GM21529 (cell line): ENCODE measurements around the gene DNAL4.

ENCODE experiments used
- ATAC-seq: cut with Tn5 transposase; IDR thresholded peaks from one replicate; pipeline ENCODE4 v1.9.1; 2021; ENCODE audit not compliant: unreplicated experiment

DNAL4 gene

DNA sequence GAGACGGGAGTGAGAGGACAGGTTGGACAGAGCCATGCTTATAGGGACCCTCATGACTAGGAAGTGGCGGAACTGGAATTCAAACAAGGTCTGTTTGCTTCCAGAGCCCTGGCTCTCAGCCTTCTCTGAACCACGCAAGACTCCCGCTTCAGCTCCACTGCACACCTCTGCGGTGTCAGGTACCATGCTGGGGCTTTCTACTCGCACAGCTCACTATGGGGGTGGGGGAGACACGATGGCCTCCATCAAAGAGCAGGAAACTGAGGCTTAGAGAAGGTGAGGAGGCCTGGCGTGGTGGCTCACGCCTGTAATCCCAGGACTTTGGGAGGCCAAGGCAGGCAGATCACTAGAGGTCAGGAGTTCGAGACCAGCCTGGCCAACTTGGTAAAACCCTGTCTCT, 52.4 kb downstream of the DNAL4 start:
- ATAC-seq: no peak

DNA sequence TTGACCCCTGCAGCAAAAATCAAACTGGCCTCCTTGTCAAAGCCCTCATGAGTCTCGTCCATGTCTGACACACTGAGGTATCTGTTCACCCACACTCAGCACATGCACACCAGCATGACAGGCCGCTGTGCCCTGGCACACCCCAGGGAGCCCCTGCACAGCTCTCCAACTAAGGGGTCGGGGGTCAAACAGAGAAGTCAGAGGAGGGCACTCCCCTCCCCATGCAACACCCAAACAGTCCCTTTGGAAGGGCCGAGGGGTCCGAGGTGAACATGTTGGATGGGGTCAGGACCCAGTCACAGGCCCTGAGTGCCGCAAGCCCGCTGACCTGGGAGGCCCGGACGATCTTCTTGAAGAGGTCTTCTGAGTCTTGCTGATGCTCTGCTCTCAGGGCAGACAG, 52.8 kb downstream of the DNAL4 start:
- ATAC-seq: no peak

DNA sequence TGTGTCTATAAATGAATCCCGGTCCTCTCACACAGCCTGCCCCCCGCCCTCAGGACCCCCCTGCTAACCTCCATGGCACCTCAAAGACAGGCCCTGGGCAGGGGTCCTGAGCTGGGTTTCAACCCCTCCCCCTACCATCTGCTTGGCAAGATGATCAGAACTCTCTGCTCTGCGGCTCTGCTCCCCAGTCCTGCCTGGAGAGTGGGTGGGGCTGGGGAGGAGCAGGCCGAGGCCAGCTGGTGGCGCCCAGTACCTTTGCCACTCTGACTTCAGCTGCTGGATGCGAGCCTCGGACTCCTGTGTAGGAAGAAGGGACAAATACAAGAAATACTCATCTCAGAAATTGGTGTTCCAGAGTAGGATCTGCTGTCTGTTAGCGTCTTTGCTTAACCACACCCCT, 53.2 kb downstream of the DNAL4 start:
- no peak for ATAC-seq

DNA sequence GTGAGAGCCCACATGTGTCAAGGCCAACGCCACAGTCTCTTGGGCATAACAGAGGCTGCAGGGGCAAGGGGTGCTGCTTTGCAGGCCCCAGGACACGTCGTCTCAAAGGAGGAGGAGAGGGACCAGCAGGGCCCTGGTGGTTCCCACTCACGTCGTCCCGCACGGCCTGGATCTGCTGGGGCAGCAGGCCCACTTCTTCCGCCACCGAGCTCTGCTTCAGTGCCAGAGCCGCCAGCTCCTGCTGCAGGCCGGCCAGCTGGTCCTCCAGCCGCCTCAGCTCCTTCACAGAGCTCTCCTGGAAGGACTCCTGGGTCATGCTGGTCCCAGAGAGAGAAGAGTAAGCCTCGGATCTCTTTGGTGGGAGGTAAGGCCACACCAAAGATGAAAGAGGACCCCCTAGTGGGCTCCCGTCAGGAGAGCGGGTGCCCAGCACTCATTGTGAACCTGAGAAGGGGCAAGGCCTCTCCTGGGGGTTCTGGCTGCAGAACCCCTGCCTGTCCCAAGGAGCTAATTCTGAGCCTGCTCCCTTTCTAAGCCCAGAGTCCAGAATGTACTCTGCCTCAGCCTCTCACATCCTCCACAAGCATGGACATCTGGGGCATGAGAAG, 53.7 kb downstream of the DNAL4 start:
- no peak for ATAC-seq

DNA sequence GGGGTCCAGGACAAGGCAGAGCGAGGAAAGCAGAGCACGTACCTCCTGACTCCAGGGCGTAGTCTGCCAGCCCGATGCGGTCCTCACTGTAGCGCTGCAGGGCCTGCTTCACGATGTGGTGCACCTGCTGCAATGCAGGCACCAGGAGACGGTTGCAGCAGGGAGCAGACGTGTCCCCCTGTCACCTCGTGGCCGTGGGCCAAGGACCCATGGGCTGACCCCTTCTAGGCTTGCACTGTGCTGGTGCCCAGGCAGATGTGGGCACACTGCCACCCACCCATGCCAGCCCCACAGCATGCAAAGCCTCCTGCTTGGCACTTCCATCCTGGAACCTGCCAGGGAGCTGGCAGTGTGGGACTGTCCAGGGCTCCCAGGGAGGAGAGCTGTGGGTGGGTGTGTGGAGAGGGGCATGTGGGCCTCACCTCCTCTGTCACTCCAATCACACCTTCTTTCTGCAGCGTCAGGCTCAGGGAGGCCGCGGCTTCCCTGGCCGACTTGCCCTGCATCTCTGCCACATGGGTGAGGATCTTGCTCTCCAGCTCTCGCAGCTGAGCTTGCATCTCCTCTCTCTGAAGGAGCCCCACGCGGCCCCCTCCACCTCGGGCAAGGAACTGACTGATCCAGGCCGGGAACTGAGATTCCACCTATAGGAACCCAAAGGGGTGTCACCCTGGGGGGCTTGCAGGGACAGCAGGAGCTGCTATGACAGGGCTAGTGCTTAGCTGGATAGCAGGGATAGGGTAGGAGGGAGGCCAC, 54.5 kb downstream of the DNAL4 start:
- no peak for ATAC-seq

DNA sequence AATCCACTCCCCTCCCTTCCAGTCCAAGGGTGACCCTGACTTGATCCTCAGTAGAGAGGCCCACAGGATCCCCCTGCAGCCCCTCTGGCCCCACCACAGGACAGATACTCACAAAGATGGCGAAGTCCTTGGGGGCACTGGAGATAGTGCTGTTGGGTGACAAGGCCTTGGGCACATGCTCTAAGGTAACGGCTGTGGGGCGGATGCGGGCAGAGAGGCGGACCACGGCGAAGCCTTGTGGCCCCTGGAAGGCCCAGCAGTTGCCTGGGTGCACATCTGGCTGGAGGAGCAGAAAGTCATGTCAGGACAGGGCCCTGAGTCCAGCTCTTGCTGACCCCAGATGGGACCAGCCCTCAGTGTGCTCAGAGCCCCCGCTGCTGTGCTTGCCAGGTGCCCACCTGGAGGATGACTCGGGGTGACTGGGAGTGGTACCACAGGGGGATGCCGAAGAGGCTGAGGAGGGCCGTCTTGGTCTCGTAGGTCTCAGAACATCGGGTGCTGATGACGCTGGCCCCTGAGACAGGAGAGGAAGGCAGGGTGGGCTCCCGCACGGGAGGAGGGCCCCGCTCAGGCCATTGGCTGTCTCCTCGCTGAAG, 55.4 kb downstream of the DNAL4 start:
- ATAC-seq: no peak

DNA sequence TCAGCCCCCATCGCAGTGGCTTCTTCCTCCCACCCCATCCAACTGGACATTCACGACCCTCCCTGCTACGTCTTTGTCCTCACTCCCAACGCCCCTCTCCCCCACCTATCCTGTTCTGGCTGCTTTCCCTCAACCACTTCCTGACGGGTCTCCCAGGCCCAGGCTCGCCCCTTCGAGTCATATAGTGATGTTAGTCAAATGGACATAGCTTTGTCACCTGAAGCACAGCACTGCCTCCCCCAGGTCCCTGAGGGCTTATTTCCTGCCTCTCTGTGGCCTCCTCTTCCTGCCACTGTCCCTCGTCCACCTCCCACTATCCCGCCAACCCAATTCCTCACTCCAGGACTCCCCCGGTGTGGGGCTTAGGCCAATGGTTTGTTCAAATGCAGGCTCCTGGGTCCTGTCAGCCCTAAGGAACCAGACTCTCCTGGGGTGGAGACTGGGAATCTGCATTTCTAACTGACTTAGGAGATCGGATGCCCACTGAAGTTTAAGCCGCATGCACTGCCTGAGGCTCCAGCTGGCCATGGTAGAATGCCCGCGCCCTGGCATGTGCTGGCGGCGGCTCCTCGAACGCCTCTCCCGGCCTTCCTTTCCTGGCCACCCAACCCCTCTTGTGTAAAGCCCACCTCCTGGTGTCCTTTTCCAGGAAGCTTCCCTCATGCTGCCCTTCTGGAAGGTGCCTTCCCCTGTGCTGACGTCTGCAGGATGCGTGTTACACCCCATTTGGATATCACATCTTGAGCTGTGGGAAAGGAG, 56.5 kb downstream of the DNAL4 start:
- no peak for ATAC-seq

DNA sequence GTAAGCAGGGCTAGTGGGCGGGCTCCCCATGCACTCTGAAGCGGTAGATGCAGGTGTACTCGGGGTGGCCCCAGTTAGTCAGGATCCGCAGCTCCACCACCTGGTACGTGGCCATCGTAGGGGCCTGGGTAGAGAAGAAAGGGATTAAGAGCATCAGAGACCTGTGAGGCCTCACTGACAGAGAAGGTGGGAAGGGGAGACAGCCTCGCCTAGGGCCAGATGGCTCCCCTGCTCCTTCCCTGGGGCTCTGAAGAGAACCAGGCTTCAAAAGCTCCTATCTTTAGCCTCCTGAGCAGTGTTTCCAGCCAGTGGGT, 57.7 kb downstream of the DNAL4 start:
- no peak for ATAC-seq

DNA sequence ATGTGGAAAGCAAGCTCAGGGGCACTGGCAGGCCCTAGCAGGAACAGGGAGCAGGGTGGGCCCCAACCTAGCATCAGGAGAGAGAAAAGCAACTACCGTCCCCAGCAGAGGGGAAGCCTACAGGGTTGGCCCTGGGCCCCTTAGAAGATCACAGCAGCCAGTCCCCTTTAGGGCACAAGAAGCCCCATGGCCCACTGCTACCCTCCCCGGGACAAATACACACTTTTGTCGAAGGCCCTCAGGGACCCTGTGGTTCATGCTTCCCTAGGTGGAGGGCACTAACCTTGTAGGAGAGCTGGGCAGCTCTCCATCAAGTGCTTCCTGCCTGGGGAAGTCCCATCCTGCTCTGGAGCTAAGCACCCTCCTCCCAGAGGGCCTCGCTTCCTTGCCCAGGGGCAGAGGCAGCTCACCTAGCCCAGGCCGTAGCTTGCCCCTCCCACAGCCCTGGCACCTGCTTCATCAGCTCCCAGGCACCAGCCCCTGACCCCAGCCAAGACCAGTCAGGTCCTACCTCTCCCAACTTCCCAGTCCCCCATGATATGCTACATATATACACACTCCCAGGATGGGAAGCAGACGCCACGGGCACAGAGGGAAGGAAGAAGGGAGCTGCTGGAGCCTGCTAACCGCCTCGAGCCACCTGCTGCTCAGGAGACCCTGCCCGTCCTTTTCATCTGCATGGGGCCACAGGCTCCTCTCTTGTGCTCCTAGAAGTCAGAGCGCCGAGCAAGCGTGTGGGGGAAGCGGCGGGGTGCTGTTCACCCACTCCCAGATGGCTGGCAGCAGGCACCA, 58.3 kb downstream of the DNAL4 start:
- no peak for ATAC-seq

DNA sequence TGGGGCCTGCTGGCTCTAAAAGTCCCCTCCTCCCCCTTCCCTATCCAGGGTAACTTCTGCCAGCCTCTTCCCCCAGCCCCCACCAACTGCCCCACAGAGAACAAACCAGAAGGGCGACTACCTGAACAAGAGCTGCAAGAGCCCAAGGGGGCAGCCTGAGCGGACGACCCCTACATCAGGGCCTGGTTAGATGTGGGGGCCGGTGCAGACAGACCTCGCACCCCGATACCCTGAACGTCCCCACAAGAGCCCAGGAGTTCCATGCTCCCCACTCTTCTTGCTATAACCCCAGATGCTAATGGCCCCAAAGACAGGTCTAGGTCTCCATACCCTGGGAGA, 58.8 kb downstream of the DNAL4 start:
- no peak for ATAC-seq

DNA sequence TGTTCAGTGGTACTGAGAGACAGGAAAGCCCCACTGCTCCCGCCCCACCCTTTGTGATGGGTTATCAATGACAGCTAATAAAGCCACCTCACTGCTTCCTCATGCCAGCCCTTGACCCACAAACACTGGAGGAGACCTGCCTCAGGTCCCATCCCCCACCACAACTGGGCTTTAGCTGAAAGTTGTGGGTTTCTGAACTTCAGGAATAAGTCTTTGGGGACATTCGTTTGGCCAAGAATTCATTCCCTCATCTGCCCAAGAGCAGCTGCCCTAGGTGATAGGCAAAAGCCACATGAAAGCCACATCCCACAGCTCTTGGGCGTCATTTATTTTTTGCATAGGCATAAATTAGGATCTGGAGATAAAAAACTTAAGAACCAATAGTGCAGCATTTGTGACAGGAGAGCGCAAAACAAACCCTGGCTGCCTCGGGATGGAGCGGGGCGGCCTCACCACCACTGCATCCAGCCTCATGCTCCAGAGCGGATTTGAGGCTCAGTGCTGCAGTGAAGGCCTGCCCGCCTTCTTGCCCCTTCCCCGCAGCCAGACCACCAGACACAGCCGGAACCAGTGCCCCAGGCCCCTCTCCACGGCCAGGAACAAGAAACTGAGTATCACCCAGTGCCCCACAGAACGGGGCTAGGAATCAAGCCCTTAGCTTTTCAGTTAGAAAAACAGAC, 59.4 kb downstream of the DNAL4 start:
- ATAC-seq: no peak

DNA sequence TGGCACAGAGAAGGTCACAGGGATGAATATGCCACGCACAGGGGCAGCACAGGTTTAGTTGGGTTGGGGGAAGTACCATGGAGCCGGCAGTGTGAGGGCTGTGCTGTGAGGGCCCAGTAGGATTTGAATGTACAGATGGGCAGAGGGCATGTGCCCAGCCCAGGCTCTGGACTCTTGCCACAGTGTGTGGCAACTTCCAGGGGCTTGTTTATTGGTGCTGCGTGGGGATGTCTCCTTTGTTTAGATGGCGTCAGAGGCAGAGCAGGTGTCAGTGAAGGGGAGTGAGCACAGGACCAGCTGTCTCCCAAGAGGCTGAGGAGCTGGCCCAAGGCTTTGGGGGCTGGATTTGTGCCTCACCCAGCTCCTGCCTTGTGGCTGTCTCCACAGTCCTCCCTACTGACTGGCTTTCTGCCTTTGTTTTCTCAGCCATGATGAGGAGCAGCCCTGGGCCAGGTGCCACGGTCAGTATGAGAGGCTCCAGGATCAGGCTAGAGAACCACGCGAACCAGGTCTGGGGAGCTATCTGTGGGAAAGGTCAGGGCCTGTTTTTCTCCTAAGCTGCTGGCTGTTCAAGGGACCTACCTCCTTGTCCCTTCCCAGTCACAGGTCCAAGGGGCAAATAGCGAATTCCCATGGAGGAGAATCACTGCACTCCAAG, 60.1 kb downstream of the DNAL4 start:
- ATAC-seq: no peak

DNA sequence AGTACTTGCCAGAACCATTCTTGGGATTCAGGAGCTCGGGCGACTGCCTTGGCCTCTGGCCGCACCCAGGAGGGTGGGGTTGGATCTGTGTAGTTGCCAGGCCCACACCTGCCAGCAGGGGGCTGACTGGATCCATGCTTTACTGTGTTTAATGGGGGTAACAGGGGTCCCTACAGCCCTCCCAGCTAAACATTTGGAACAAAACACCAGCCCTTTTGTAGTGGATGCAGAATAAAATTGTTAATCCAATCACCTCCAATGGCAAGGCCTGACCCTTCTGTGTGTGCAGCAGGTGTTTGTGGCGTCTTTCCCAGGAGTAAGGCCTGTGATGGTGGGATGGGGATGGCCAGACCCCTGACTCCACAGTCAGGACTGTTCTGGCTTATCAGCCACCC, 60.6 kb downstream of the DNAL4 start:
- ATAC-seq: no peak

DNA sequence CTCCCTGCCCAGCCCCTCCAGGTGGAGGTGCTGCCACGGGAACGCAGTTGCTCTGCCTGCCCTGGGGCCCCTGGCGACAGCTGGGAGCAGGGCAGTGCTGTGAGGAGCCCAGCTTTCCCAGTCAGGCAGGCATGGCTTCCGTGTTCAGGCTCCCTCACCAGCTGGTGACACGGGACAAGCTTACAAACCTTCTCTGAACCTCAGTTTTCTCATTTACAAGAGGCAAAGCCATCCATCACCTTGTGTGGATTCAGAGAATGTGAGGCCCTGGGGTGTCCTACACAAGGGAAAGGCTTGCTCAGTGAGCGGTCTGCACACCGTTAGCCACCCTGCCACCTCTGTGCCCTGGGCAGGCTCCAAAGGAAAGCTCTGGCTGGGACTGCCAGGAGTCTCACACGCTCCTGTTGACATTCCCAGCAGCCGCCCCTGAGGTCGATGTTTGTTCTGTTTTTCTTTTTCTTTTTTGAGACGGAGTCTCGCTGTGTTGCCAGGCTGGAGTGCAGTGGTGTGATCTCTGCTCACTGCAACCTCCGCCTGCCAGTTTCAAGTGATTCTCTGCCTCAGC, 61.6 kb downstream of the DNAL4 start:
- ATAC-seq: no peak

DNA sequence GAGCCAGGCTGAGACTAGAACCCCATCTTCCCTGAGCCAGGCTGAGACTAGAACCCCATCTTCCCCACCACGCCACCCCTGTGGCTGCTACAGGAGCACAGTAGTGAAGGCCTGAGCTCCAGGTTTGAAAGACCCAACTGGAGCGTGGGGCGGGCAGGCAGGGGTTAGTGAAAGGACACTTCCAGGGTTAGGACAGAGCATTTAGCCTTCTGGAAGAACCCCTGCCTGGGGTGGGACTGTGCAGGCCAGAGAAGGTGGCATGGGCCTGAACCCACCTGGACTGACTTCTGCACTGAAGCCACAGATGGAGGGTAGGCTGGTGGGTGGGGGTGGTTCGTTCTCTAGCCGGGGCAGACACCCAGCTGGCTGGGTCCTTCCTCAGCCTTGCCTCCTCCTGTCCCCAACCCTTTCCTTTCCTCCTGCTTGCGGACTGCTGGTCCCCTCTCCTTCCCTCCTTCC, 62.2 kb downstream of the DNAL4 start:
- ATAC-seq: no peak

DNA sequence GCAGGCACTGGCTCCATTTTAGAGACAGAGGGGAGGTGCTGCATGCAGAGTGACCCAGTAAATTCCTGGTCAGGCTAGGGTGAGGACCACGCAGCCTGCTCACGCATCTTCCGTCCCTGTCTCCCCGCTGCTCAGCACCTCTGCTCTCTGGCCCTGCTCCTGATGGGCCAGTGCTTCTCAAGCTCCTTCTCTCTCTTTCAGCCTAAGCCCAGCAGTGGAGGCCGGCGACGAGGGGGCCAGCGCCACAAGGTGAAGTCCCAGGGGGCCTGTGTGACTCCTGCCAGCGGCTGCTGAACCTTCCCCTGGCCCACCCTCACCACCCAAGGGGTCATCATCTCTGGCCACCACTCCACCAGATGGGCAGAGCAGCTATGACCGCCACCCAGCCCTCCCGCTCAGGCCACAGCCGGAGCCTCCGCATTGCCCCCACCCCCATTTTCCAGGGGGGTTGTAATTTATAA, 63.5 kb downstream of the DNAL4 start:
- no peak for ATAC-seq

DNA sequence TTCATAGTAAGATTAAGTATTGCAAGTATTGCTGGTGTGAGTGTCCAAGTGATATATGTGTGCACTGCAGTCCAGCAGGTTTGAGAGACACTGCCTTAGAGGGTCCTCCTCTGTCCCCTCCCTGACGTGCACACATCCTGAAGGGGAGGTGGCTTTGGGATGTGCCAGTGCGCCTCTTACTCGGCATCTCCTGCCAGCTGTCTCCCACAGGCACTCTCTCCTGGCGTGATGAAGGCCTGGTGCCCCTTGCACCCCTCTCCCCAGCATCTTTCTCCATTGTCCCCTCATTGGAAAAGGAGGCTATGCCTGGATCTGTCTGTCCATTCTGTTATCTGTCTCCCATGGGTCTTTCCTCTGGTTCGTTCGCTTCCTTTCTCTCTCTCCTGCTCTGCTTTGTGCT, 64.0 kb downstream of the DNAL4 start:
- ATAC-seq: no peak

DNA sequence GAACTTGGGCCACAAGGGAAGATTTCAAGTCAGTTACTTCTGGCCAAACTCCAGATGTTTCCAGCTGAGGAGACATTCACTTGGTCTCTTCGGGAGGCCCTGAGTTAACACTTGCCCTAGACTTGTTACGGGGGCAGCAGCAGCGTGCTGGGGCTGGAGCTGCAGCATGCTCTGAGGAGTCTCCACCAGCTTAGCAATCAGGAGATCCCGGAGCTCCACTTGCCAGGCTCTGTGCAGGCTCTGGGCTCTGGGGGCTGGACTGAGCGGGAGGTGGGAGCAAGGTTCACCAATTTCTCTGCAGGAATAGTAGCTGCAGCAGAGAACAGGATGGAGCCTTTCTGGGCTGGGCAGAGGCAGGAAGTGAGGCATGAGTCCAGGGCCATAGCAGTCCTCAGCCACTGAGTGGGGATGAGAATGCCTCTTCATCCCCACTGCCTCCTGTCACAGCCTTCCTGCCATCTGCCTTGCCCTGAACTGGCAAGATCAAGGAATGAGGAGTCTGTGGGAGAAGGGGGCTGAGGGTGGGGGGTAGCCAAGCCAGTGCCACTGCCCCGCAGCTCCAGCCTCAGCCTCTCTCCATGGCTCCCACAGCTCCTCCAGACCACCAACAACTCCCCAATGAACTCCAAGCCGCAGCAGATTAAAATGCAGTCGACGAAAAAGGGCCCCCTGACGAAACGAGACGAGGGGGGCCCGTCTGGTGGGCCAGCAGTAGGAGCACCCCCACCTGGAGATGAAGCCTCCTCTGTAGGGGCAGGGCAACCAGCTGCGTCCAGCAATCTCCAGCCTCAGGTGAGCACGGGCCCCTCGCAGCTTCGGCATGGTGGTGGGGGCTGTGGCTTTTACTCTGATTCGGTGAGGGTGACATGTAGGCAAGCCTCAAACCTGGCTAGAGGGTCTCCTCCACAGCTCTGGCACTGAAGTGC, 64.8 kb downstream of the DNAL4 start:
- no peak for ATAC-seq
